HG03159 (cell line): ENCODE data around the gene ATR.
A peak's percentile ranks its signal among the peaks of the same experiment; 100 is the strongest.
"Not testable (repeated sequence)": the region's sequence is repeated elsewhere in the genome, so short reads cannot be mapped to it uniquely, and the experiment has no call there.

Experiments
- ATAC-seq: cut with Tn5 transposase; IDR thresholded peaks from one replicate; pipeline ENCODE4 v1.9.1; 2021; ENCODE audit warnings: mild to moderate bottlenecking, moderate library complexity; ENCODE audit not compliant: unreplicated experiment

ATR gene

DNA sequence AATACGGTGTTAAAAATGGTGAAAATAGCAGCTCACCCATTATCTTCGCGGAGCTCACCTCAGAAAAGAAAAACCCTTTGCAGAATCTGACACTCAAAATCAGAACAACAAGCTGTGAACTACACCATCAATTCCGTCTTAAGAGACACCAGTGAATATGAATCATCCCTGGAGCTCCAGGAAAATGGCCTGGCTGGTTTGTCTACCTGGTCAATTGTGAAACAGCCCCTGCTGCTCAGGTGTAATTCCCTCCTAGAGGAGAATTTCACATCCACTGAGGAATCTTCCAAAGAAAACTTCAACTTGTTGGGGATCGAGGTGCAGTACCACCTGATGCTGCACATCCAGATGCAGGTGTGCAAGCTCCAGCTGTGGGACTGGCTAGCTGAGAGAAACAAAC lies 127.7 kb downstream of the ATR start:
- no peak for ATAC-seq

DNA sequence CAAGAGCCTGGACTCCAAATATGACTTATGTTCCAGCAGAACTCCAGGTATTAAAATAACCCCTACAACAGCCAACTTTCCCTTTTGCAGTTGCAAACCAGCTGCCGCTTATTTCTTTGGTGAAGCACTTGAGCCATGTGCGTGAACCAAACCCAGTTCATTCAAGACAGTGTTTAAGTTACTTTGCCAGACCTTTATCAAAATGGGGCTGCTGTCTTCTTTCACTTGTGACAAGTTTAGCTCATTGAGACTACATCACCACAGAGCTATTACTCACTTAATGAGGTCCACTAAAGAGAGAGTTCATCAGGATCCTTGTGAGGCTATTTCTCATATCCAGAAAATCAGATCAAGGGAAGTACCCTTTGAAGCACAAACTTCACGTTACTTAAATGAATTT lies 128.3 kb downstream of the ATR start:
- no peak for ATAC-seq

DNA sequence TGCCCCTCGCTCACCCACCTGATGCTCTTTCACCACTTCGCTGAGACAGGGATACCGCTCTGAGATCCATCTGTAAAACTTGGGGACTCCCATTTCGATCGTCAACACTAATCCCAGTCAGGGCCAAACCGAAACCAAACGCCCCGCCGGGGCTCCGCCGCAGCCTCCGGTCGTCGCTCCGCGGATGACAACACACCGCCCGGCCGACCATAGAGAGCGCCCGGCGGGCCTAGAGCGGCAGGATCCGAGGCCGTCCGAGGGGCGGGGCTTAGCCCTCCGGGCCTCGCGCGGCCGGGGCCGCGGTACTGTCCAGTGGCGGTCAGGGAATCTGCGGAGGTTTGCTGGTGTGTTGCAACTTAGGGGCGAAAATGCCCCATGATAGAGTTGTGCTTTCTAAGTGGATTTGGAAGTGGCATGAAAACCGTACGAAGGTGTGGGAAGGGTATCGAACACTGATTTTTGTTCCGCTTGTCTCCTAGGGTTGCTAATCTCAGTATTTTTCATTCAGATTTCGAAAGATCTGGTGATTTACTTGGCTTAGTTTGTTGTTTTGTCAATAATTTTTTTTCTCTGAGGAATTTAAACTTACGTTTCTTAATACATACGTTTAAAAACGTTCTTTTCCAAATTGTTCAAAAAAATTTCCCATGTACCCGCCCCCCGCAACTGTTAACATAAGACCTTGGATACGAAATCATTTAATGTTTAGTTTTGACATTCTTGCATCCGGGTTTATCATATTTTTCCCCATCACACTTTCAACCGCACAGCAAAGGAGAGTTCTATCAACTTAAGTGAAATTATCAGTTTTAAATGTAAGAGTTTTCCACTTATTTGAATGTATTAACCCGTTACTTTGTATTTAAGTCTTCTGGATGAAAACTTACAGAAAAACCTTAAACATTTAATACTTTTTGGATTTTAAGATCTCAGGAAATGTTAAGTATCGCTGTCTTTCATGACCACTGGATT lies 130.4 kb downstream of the ATR start, which contains the start of gene XRN1:
Gene XRN1, minus strand, starts transcription at position 186 of the 972 bp plus-strand sequence. Its CDS starts 93 bp downstream, at position 93.
- ATAC-seq = peak; percentile 84

DNA sequence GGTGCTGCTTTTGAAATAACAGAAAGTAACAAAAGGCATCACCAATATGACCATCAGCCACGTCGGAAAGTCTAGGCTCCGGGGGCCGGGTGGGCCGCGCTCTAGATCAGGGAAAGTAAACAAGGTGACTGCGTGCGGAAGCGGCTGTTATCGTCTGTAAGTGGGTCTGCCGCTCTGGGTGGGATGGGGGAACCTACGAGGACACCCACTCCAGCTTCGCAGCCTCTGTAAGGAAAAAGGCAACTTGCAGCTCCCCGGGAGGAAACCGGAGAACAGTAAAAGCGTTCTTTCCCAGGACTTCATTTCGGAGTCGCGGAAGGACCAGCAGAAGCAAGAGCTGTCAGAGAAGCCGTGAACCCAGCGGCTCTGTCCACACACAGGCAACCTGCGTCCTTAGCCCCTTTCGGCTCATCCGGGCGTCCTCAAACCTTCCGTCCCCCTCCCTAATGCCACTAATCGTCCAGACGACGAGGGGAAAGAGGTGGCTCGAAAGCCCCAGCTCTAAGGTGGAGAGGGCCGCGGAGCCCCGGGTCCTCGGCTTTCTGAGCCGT lies 131.2 kb downstream of the ATR start:
- ATAC-seq = peak; percentile 28

DNA sequence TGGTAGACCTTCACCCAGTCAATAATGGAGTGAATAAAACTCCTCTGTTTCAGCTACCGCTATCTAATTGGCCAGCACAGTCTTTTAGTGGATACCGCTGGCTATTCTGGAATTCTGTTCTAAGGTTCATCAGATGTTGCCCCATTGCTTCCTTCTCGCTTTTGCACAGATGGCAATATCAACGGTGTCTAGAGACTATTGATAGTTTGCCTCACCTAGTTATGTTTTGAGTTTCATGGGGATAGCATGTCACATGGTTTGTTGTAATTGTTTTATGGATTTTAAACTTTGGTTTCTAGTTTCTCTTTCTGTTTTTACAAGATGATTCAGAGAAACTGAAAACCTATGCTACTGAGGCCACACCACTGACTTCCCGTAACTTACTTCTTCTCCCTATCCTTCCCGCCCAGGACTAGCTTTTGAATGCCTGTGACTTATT lies 132.7 kb downstream of the ATR start:
- ATAC-seq = peak; percentile 40

DNA sequence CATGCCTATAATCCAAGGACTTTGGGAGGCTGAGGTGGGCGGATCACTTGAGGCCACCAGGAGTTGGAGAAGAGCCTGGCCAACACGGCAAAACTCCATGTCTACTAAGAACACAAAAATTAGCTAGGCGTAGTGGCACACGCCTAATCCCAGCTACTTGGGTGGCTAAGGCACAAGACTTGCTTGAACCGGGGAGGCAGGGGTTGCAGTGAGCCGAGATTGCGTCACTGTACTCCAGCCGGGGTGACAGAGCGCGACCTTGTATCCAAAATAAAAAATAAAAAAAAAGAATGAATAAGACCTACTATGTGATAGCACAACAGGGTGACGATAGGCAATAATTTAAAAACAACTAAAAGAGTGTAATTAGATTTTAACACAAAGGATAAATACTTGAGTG lies 134.2 kb downstream of the ATR start:
- no peak for ATAC-seq

DNA sequence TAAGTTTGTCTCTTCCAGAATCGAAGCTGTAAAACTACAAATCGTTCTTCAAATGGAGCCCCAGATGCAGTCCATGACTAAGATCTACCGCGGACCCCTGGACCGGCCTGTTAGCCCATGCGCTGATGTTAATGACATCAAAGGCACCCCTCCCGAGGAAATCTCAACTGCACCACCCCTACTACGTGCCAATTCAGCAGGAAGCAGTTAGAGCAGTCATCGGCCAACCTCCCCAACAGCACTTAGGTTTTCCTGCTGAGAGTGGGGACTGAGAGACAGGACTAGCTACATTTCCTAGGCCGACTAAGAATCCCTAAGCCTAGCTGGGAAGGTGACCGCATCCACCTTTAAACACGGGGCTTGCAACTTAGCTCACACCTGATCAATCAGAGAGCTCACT lies 135.5 kb downstream of the ATR start:
- ATAC-seq = not testable (repeated sequence)

DNA sequence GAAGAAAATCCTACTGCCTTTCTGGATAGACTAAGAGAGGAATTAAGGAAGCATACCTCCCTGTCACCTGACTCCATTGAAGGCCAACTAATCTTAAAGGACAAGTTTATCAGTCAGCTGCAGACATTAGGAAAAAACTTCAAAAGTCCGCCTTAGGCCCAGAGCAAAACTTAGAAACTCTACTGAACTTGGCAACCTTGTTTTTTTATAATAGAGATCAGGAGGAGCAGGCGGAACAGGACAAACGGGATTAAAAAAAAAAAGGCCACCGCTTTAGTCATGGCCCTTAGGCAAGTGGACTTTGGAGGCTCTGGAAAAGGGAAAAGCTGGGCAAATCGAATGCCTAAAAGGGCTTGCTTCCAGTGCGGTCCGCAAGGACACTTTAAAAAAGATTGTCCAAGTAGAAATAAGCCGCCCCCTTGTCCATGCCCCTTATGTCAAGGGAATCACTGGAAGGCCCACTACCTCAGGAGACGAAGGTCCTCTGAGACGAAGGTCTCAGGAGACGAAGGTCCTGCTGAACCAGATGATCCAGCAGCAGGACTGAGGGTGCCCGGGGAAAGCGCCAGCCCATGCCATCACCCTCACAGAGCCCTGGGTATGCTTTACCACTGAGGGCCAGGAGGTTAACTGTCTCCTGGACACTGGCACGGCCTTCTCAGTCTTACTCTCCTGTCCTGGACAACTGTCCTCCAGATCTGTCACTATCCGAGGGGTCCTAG lies 138.9 kb downstream of the ATR start:
- not testable (repeated sequence) for ATAC-seq

DNA sequence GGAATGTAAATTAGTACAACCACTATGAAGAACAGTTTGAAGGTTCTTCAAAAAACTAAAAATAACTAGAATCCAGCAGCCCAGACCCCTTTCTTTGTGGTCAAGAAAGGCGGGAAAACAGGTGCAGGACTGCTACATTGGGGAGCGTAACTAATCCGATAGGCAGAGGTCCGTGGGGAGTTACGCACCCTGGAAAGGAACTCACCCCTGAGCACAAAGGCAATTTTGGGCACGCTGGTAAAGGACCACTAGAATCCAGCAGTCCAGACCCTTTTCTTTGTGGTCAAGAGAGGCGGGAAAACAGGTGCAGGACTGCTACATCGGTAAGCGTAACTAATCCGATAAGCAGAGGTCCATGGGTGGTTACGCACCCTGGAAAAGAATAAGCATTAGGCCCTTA lies 140.4 kb downstream of the ATR start:
- not testable (repeated sequence) for ATAC-seq

DNA sequence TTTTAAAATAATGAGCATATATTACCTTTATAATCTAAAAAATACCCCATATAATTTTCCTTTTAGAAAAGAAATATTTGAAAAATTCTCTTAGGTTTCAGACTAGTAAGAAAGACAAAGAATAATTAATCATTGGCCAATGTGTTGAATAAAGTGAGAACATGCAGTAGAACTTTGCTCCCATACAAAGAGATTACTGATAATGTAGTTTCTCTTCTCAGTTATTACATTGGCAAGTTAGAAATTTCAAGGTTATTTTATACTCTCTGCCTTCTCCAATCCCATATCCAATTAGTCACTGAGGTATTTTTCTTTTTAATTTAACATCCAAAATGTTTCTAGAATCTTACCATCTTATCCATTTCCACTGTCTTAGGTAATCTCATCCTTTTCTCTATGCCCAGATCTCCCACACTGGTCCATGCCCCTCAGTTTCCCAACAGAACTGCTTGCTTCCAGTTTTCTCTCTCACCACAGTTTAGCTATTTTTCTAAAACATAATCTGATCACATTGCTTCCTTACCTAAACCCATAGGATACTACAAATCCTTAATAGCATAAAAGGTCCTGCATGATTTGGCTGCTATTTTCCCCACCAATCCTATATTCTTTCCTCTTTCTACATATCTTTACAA lies 141.5 kb downstream of the ATR start:
- ATAC-seq = no peak

DNA sequence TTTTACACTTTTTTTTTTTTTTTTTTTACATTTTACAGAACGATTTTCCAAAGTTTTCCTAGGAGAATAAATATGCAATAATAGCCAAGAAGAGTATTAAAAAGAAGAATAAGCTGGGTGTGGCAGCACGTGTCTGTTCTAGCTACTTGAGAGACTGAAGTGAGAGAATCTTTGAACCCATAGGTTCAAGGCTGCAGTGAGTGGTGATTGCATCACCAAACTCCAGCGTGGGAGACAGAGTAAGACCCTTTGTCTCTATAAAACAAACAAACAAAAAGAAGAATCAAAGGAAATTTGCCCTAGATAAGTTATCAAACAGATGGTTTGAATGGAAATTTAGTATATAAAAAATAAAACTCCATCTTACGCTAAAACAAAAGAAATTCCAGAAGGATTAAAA lies 144.0 kb downstream of the ATR start:
- no peak for ATAC-seq

DNA sequence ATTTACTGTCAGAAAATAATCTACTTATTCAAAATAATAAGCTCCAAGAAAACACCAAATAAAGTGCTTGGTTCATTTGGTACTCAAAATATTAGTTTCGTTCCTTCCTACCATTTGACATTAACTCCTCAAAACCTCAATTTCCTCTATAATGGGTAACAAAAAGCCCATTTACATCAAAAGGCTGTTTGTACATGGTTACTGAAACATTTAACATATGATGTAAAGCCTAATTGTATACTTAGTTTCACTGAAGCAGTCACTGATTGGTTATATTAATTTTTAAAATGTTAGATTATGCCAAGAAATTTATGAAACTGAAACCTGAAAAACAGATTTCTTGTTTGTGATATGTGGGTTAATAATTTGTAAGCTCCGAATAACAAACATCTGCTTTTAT lies 145.4 kb downstream of the ATR start:
- peak; percentile 61 for ATAC-seq

DNA sequence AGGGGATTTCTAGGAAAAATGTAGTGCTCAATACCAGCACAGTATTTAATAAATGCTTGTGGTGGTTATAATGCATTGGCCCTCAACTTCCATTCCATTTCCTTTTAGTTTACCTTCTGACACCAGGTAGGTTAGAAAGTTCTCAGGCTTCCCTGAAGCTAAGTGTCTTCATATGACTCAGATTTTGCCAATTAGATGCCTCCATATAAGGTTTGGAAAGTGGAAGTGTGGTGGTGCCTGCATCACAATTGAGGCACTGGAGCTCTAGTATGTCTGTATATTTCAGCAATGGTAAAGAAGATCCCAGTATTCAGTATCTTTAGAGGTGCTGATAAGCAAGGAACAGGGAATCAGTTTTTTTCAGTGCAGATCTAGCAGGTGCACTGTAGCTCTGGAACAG lies 149.0 kb downstream of the ATR start:
- no peak for ATAC-seq

DNA sequence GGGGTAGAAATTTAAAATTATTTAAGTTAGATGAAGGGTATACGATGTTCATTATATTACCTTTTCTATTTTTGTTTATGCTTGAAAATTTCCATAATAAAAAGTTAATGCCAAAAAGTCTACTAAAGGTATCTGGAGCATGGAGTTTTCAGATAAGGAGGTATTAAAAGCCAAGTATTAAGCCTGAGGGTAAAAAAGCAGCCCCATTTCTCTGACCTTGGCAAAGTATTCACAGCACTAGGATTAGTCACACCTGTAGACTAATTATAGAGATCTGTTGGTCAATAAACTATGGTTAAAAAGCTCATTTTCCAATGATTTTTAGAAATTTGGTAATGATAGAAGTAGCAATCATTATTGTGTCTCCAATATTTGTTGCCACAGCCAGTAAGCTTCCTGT lies 153.8 kb downstream of the ATR start:
- ATAC-seq = no peak

DNA sequence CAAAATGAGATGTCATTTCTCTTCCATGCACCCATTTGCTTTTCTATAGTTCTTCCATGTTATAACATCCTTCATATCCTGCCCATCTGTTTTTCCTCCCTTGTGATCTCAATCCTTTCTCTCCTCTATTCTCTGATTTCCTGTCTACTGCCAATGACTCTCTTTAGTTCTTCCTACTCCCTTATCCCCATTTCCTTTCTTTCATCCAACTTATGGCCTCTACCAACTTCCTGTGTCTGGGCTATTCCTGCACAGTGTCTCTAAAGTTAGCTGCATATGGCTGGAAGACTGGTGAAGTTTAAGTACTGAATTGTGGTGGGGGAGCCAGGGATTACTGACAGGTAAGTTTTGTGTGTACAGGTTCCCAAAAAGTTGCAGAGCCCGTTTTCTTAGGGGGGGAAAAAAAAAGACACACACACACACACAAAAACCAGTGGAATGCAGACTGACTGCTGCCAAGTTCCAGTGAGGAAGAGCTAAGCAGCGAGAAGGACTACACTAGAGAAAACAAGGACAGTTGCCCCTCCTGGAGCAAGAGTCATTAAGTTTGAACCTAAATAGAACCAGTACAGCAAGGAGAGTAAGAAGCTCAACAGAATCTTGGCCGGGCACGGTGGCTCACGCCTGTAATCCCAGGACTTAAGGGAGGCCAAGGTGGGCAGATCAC lies 159.5 kb downstream of the ATR start:
- no peak for ATAC-seq

DNA sequence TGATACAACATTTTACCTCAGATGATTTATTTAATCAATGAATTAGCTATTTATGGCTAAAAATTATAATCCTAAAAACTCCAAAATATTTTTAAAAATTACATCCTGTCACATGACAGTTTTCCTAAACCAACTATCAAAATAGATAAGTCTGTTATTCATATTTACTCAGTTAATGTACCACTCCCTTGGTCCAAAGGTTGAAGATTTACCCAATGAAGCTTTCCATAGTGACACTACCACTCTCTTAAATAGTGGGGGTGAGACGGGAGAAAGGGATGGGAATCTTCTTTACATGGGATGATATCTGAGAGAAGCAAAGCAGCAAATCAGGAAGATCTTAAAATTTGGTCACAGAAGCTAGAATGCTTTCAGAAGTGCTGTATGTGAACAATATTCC lies 161.2 kb downstream of the ATR start:
- no peak for ATAC-seq

DNA sequence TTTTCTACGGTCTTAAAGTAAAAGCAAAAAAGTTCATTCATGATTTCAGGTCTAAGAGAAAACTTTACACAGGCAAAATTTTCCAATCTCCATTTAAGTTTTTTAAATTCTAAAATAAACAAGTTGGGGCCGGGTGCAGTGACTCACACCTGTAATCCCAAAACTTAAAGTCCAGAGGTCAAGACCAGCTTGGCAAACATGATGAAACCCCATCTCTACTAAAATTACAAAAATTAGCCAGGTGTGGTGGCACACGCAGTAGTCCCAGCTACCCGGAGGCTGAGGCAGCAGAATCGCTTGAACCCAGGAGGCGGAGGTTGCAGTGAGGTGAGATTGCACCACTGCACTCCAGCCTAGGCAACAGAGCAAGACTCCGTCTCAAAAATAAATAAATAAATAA lies 178.0 kb downstream of the ATR start:
- ATAC-seq = not testable (repeated sequence)
